H9 (cell line): ENCODE data around the gene C19orf44. TPM values are rescaled to one million over a fixed set of nuclear protein-coding genes. Genes with fewer than 3 reads are reported as not detected.

Experiments
- DNase-seq: peaks from one replicate; pipeline ENCODE4 v3.0.0-alpha.2; 2017
- H2AFZ ChIP-seq: one replicate; pipeline ENCODE4 v1.6.1; 2013; ENCODE audit warnings: mild to moderate bottlenecking, low read length, control low read depth, moderate library complexity
- H2AK5ac ChIP-seq: 2 replicates; pipeline ENCODE4 v1.6.1; 2013; ENCODE audit warnings: low read length, control low read depth, mixed read lengths; ENCODE audit not compliant: insufficient read length
- H2BK120ac ChIP-seq: one replicate; pipeline ENCODE4 v1.6.1; 2013; ENCODE audit warnings: low read depth, mild to moderate bottlenecking, low read length, control low read depth, inconsistent platforms; ENCODE audit not compliant: poor library complexity, severe bottlenecking
- H2BK12ac ChIP-seq: 2 replicates; pipeline ENCODE4 v1.6.1; 2013; ENCODE audit warnings: low read length, control low read depth, mixed read lengths, low read depth; ENCODE audit not compliant: insufficient read length
- H2BK15ac ChIP-seq: 2 replicates; pipeline ENCODE4 v1.6.1; 2013; ENCODE audit warnings: low read depth, low read length, control low read depth
- H2BK20ac ChIP-seq: one replicate; pipeline ENCODE4 v1.6.1; 2013; ENCODE audit warnings: low read depth, mild to moderate bottlenecking, low read length, control low read depth, inconsistent platforms; ENCODE audit not compliant: poor library complexity, severe bottlenecking
- H2BK5ac ChIP-seq: 2 replicates; pipeline ENCODE4 v1.6.1; 2013; ENCODE audit warnings: low read length, control low read depth, mixed read lengths; ENCODE audit not compliant: insufficient read length
- H3K14ac ChIP-seq: 2 replicates; pipeline ENCODE4 v1.6.1; 2013; ENCODE audit warnings: low read length, control low read depth; ENCODE audit not compliant: insufficient read depth
- H3K18ac ChIP-seq: 2 replicates; pipeline ENCODE4 v1.6.1; 2013; ENCODE audit warnings: low read depth, mild to moderate bottlenecking, mixed read lengths, low read length, control low read depth; ENCODE audit not compliant: insufficient read length
- H3K23ac ChIP-seq: 2 replicates; pipeline ENCODE4 v1.6.1; 2013; ENCODE audit warnings: low read length, control low read depth, mixed read lengths, low read depth; ENCODE audit not compliant: insufficient read length
- H3K23me2 ChIP-seq: 2 replicates; pipeline ENCODE4 v1.6.1; 2013; ENCODE audit warnings: low read depth, mild to moderate bottlenecking, mixed read lengths, low read length, control low read depth; ENCODE audit not compliant: insufficient read length, poor library complexity, severe bottlenecking
- H3K27ac ChIP-seq: 2 replicates; pipeline ENCODE4 v1.5.1; 2013; ENCODE audit warnings: low read length, control low read depth, mixed read lengths, low read depth; ENCODE audit not compliant: insufficient read length
- H3K27me3 ChIP-seq: 2 replicates; pipeline ENCODE4 v1.6.1; 2013; ENCODE audit warnings: low read length, control low read depth, inconsistent platforms; ENCODE audit not compliant: insufficient read depth
- H3K4ac ChIP-seq: 2 replicates; pipeline ENCODE4 v1.6.1; 2013; ENCODE audit warnings: low read depth, mild to moderate bottlenecking, control low read depth, inconsistent platforms, low read length, moderate library complexity
- H3K4me1 ChIP-seq: 2 replicates; pipeline ENCODE4 v1.6.1; 2013; ENCODE audit warnings: low read length, control low read depth, inconsistent platforms; ENCODE audit not compliant: insufficient read depth
- H3K4me2 ChIP-seq: 2 replicates; pipeline ENCODE4 v1.6.1; 2013; ENCODE audit warnings: low read length, control low read depth, mixed read lengths; ENCODE audit not compliant: insufficient read length, insufficient read depth
- H3K56ac ChIP-seq: 2 replicates; pipeline ENCODE4 v1.6.1; 2013; ENCODE audit warnings: low read depth, mild to moderate bottlenecking, mixed read lengths, low read length, control low read depth; ENCODE audit not compliant: insufficient read length
- H3K79me1 ChIP-seq: 2 replicates; pipeline ENCODE4 v1.6.1; 2013; ENCODE audit warnings: low read depth, mild to moderate bottlenecking, moderate library complexity, low read length, control low read depth, inconsistent platforms; ENCODE audit not compliant: insufficient read depth, poor library complexity, severe bottlenecking
- H3K79me2 ChIP-seq: 2 replicates; pipeline ENCODE4 v1.6.1; 2013; ENCODE audit warnings: low read length, control low read depth, inconsistent platforms; ENCODE audit not compliant: insufficient read depth
- H3K9ac ChIP-seq: 2 replicates; pipeline ENCODE4 v1.6.1; 2013; ENCODE audit warnings: low read length, control low read depth, mixed read lengths; ENCODE audit not compliant: insufficient read length; ENCODE audit errors: extremely low read depth
- H3K9me3 ChIP-seq: one replicate; pipeline ENCODE4 v1.6.1; 2013; ENCODE audit warnings: low read depth, low read length, inconsistent platforms; ENCODE audit not compliant: control insufficient read depth
- H3T11ph ChIP-seq: one replicate; pipeline ENCODE4 v1.6.1; 2013; ENCODE audit warnings: mild to moderate bottlenecking, low read length, control low read depth, inconsistent platforms
- H4K20me1 ChIP-seq: one replicate; pipeline ENCODE4 v1.6.1; 2013; ENCODE audit not compliant: control insufficient read depth, insufficient read length, insufficient read depth
- H4K5ac ChIP-seq: 2 replicates; pipeline ENCODE4 v1.6.1; 2013; ENCODE audit warnings: low read depth, mild to moderate bottlenecking, mixed read lengths, low read length, control low read depth; ENCODE audit not compliant: insufficient read length
- H4K8ac ChIP-seq: replicated peaks from 2 replicates; pipeline ENCODE4 v1.6.1; 2013; ENCODE audit warnings: low read length, control low read depth, mixed read lengths, low read depth; ENCODE audit not compliant: insufficient read length
- H4K91ac ChIP-seq: 2 replicates; pipeline ENCODE4 v1.6.1; 2013; ENCODE audit warnings: low read depth, mild to moderate bottlenecking, moderate library complexity, mixed read lengths, low read length, control low read depth; ENCODE audit not compliant: insufficient read length
- H3K27ac Mint-ChIP-seq, 3 experiments: 2 replicates in 2 of 3; 3 replicates in 1 of 3; pipeline ENCODE4 v1.8.0; 2020 to 2021; ENCODE audit warnings: mixed read lengths in 3 of 3, mild to moderate bottlenecking in 1 of 3, moderate library complexity in 1 of 3
- H3K27me3 Mint-ChIP-seq: 2 replicates; pipeline ENCODE4 v1.8.0; 2021; ENCODE audit warnings: low read depth, mild to moderate bottlenecking, moderate library complexity, mixed read lengths
- H3K36me3 Mint-ChIP-seq, 3 experiments: 2 replicates in 2 of 3; 3 replicates in 1 of 3; pipeline ENCODE4 v1.8.0; 2020 to 2021; ENCODE audit warnings: low read depth in 3 of 3, mixed read lengths in 3 of 3; ENCODE audit not compliant: insufficient read depth in 1 of 3
- H3K4me1 Mint-ChIP-seq, 2 experiments: 2 replicates each; pipeline ENCODE4 v1.8.0; 2020; ENCODE audit warnings: mixed read lengths in 2 of 2
- H3K4me3 Mint-ChIP-seq, 2 experiments: 2 replicates in 1 of 2; 3 replicates in 1 of 2; pipeline ENCODE4 v1.8.0; 2020 to 2021; ENCODE audit warnings: mild to moderate bottlenecking in 2 of 2, mixed read lengths in 2 of 2, moderate library complexity in 1 of 2
- H3K9me3 Mint-ChIP-seq, 2 experiments: 2 replicates in 1 of 2; 3 replicates in 1 of 2; pipeline ENCODE4 v1.8.0; 2020; ENCODE audit warnings: mild to moderate bottlenecking in 2 of 2, mixed read lengths in 2 of 2, moderate library complexity in 1 of 2
- WGBS: extraction: QIAGEN DNeasy Blood & Tissue Kit; methylation state at CpG from one replicate; pipeline ENCODE4 v1.1.7; 2013; ENCODE audit warnings: missing lambda C conversion rate, low lambda C conversion rate, mixed read lengths; ENCODE audit not compliant: insufficient read length; ENCODE audit errors: extremely low coverage; 5-methylcytosine and 5-hydroxymethylcytosine counted together
- total RNA-seq: library from RNA; stranded (reverse); gene quantifications from 2 replicates; pipeline ENCODE4 v1.2.1, GENCODE V29; 2021
- TF ChIP-seq, protein P1 (sequence below): fragments of 200-600 bp; sonication (generic); conservative IDR thresholded peaks from 3 replicates; pipeline ENCODE4 v1.8.0; 2021; ENCODE audit warnings: antibody characterized with exemption, mild to moderate bottlenecking

The C19orf44 gene
- total RNA-seq, 1 experiment from 2014 or later: 6.4 TPM

DNA sequence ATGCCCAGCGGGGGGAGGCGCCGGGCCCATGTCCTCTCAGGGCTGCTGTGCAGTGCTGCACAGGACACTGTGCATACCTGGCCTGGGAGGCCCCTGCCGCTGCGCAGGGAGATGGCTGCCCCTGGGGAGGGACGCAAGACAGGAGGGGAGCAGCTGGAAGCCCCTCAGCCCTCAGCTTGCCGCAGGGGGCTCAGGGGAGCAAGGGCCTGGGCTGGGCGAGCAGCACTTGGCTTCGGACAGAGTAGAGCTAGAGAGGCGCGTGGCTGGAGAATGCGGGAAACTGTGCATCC is 35.1 kb downstream of the C19orf44 start:
- H2BK5ac ChIP-seq: no peak overlapping the region
- H3K18ac ChIP-seq: no peak overlapping the region
- H3K27me3 Mint-ChIP-seq: no peaks in the 10 kb centered on the region
- no peaks in the 10 kb centered on the region for H3K4me1 ChIP-seq
- H3K4me3 Mint-ChIP-seq: peak overlapping the region in 1 of 2 experiments; percentile 9; a peak in 1 of 5 replicates
- H3K9me3 Mint-ChIP-seq: no peaks in the 10 kb centered on the region
- peak overlapping the region in 1 of 3 experiments; percentile 74; a peak in 1 of 7 replicates for H3K27ac Mint-ChIP-seq
- no peak overlapping the region for H4K5ac ChIP-seq
- H3K4me1 Mint-ChIP-seq: no peaks in the 10 kb centered on the region
- no peak overlapping the region for H2BK12ac ChIP-seq
- no peak overlapping the region for H3K9ac ChIP-seq
- no peak overlapping the region for H3K14ac ChIP-seq
- H3K9me3 ChIP-seq: no peaks in the 10 kb centered on the region
- H2BK120ac ChIP-seq: no peak overlapping the region
- whole genome bisulfite sequencing: no CpG with 5 or more reads among the region's 12 CpGs
- no peaks in the 10 kb centered on the region for H3K23me2 ChIP-seq
- H3K79me2 ChIP-seq: no peaks in the 10 kb centered on the region
- no peaks in the 10 kb centered on the region for H4K20me1 ChIP-seq
- no peak overlapping the region for H3K56ac ChIP-seq
- no peak overlapping the region for H3K23ac ChIP-seq
- H3K4ac ChIP-seq: no peak overlapping the region
- no peaks in the 10 kb centered on the region for H3K27me3 ChIP-seq
- H3K27ac ChIP-seq: no peak overlapping the region
- no peak overlapping the region for H4K8ac ChIP-seq
- H3K79me1 ChIP-seq: peaks cover 3% of the 10 kb centered on the region
- no peak overlapping the region for H2AK5ac ChIP-seq
- no peak overlapping the region for H4K91ac ChIP-seq
- H3K36me3 Mint-ChIP-seq: peaks cover 62 to 94% (median 87%) of the 10 kb centered on the region in 3 experiments
- no peak overlapping the region for H2BK15ac ChIP-seq
- TF ChIP-seq, protein P1, sequence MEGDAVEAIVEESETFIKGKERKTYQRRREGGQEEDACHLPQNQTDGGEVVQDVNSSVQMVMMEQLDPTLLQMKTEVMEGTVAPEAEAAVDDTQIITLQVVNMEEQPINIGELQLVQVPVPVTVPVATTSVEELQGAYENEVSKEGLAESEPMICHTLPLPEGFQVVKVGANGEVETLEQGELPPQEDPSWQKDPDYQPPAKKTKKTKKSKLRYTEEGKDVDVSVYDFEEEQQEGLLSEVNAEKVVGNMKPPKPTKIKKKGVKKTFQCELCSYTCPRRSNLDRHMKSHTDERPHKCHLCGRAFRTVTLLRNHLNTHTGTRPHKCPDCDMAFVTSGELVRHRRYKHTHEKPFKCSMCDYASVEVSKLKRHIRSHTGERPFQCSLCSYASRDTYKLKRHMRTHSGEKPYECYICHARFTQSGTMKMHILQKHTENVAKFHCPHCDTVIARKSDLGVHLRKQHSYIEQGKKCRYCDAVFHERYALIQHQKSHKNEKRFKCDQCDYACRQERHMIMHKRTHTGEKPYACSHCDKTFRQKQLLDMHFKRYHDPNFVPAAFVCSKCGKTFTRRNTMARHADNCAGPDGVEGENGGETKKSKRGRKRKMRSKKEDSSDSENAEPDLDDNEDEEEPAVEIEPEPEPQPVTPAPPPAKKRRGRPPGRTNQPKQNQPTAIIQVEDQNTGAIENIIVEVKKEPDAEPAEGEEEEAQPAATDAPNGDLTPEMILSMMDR: no peak
- no peak overlapping the region for H3K4me2 ChIP-seq
- no peak overlapping the region for H2AFZ ChIP-seq
- H2BK20ac ChIP-seq: no peak overlapping the region
- DNase-seq: no peak
- no peak overlapping the region for H3T11ph ChIP-seq
